ENCODE results near the gene KCNK18. TPM values are rescaled to one million over a fixed set of nuclear protein-coding genes. Genes with fewer than 3 reads are reported as not detected.

The KCNK18 gene
- total and polyA plus RNA-seq, 2 of the 8 experiments (the other 6 are each of a cell fraction or from before 2014, with no cell fraction given) = not detected

- Histone ChIP-seq H3K9ac (replicated peaks in 1 of 4; ENCODE audit: extremely low read depth in 1 of 4, low read depth in 3 of 4, low read length in 3 of 4) (no peak overlapping the region), H2BK12ac (ENCODE audit: low read depth, low read length) (no peak overlapping the region), H4K8ac (ENCODE audit: extremely low read depth, insufficient read depth, low read length) (no peak overlapping the region), H2BK20ac (ENCODE audit: low read length) (no peak overlapping the region), H2BK15ac (ENCODE audit: low read length) (no peak overlapping the region), H3K23ac (ENCODE audit: insufficient read length) (no peak overlapping the region), H3K79me1 (ENCODE audit: low read depth, low read length) (no peaks in the 10 kb centered on the region), H3K4me1 (replicated peaks in 1 of 4; ENCODE audit: control insufficient read depth in 3 of 4, insufficient read depth in 4 of 4, low read length in 3 of 4) (peaks cover 0 to 5% (median 3%) of the 10 kb centered on the region in 4 experiments; a peak in 5 of 7 replicates), H3K18ac (ENCODE audit: extremely low read depth, low read length) (no peak overlapping the region), H3K23me2 (ENCODE audit: low read depth, low read length) (peaks cover 4% of the 10 kb centered on the region), H3K36me3 (ENCODE audit: control insufficient read depth in 2 of 4, insufficient read depth in 4 of 4, low read length in 3 of 4) (no peaks in the 10 kb centered on the region), H2AFZ (ENCODE audit: low read length) (no peak overlapping the region), H4K91ac (replicated peaks; ENCODE audit: insufficient read length, low read length) (no peak overlapping the region), H3K4ac (replicated peaks; ENCODE audit: insufficient read length, low read depth, low read length) (no peak overlapping the region), H4K5ac (ENCODE audit: insufficient read length, low read depth, low read length) (no peak overlapping the region), H4K20me1 (replicated peaks in 1 of 2; ENCODE audit: control insufficient read depth in 1 of 2, insufficient read depth in 2 of 2, low read length in 2 of 2) (no peaks in the 10 kb centered on the region), H3K4me2 (ENCODE audit: insufficient read depth in 1 of 2, low read depth in 2 of 2, low read length in 2 of 2) (no peak overlapping the region), H3K4me3 (ENCODE audit: extremely low read depth in 1 of 4, insufficient read depth in 2 of 4, low read depth in 3 of 4, low read length in 4 of 4) (no peak overlapping the region), H3K27ac (ENCODE audit: low read depth, low read length) (no peak overlapping the region), H2BK5ac (ENCODE audit: low read depth, low read length) (no peak overlapping the region), H3K27me3 (replicated peaks in 1 of 4; ENCODE audit: control insufficient read depth in 3 of 4, extremely low read depth in 1 of 4, insufficient read depth in 3 of 4, low read length in 3 of 4) (peaks cover 7 to 22% (median 19%) of the 10 kb centered on the region in 4 experiments), H3K9me3 (ENCODE audit: insufficient read depth in 2 of 2, low read depth in 1 of 2, low read length in 1 of 2) (peaks cover 0 to 3% of the 10 kb centered on the region in 2 experiments; a peak in 1 of 4 replicates), H3K14ac (ENCODE audit: insufficient read length) (no peak overlapping the region), H3K79me2 (ENCODE audit: control insufficient read depth in 1 of 2, insufficient read depth in 2 of 2, low read length in 2 of 2) (no peaks in the 10 kb centered on the region), H2AK5ac (ENCODE audit: low read depth, low read length) (no peak overlapping the region), H2BK120ac (replicated peaks; ENCODE audit: low read depth, low read length) (no peak overlapping the region), H3K56ac (replicated peaks; ENCODE audit: insufficient read length, low read depth, low read length) (no peak overlapping the region)
- WGBS, 2 experiments (ENCODE audit: extremely low coverage in 1 of 2, insufficient coverage in 1 of 2, insufficient read length in 1 of 2, insufficient replicate concordance in 2 of 2, low coverage in 1 of 2, low lambda C conversion rate in 2 of 2, missing lambda C conversion rate in 1 of 2) = 76% methylated on average over 1 of the region's 1 CpG; no CpG with 5 or more reads in 1 of the 2 experiments
- ChIA-PET POLR2A (ENCODE audit: partially characterized antibody) (no interaction called here), CTCF (ENCODE audit: partially characterized antibody) (no interaction called here)
- FAIRE-seq = no peak
- DNase-seq (ENCODE audit: low read depth in 1 of 2, low spot score in 2 of 2) = no peak
- TF ChIP-seq NANOG (IDR thresholded peaks at IDR 0.05; ENCODE audit: insufficient read depth, low read depth, low read length, poor library complexity, severe bottlenecking) = no peak
- no peak for TF ChIP-seq SRF (IDR thresholded peaks at IDR 0.05; ENCODE audit: low read depth, low read length)
- no peak for TF ChIP-seq ASH2L (IDR thresholded peaks at IDR 0.05; ENCODE audit: low read length)
- no peak for TF ChIP-seq RNF2 (IDR thresholded peaks at IDR 0.05; ENCODE audit: borderline replicate concordance, low read depth, low read length, missing control alignments, poor library complexity, severe bottlenecking)
- no peak for TF ChIP-seq SIN3A (conservative IDR thresholded peaks at IDR 0.05 in 1 of 2, IDR thresholded peaks at IDR 0.05 in 1 of 2; ENCODE audit: low read depth in 1 of 2, low read length in 2 of 2)
- no peak for TF ChIP-seq CHD2 (IDR thresholded peaks at IDR 0.05; ENCODE audit: low read length)
- no peak for TF ChIP-seq USF2 (IDR thresholded peaks at IDR 0.05; ENCODE audit: low read length)
- no peak for TF ChIP-seq NRF1 (IDR thresholded peaks at IDR 0.05; ENCODE audit: low read depth, low read length)
- TF ChIP-seq GTF2F1 (IDR thresholded peaks at IDR 0.05; ENCODE audit: borderline replicate concordance, low read depth, low read length) = no peak
- TF ChIP-seq E2F6 (IDR thresholded peaks at IDR 0.05) = no peak
- no peak for TF ChIP-seq CBX8 (IDR thresholded peaks at IDR 0.05; ENCODE audit: borderline replicate concordance, low read depth, low read length)
- TF ChIP-seq EZH2 (IDR thresholded peaks at IDR 0.05; ENCODE audit: low read depth, low read length, severe bottlenecking) = no peak
These were observed 14.9 kb downstream of the KCNK18 start for GRCh38 chr10:117212176-117212575.

All from H1 (cell line).